Anterior cingulate cortex (tissue), 58 donors: ENCODE data around the gene AACS.
"Not testable (repeated sequence)": the region's sequence is repeated elsewhere in the genome, so short reads cannot be mapped to it uniquely, and the experiment has no call there.

ENCODE experiments used
- DNase-seq, 58 donors: peaks; one replicate each; lab custom pipeline; 2025; lab: John Stamatoyannopoulos, UW

AACS gene, protein sequence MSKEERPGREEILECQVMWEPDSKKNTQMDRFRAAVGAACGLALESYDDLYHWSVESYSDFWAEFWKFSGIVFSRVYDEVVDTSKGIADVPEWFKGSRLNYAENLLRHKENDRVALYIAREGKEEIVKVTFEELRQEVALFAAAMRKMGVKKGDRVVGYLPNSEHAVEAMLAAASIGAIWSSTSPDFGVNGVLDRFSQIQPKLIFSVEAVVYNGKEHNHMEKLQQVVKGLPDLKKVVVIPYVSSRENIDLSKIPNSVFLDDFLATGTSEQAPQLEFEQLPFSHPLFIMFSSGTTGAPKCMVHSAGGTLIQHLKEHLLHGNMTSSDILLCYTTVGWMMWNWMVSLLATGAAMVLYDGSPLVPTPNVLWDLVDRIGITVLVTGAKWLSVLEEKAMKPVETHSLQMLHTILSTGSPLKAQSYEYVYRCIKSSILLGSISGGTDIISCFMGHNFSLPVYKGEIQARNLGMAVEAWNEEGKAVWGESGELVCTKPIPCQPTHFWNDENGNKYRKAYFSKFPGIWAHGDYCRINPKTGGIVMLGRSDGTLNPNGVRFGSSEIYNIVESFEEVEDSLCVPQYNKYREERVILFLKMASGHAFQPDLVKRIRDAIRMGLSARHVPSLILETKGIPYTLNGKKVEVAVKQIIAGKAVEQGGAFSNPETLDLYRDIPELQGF

DNA sequence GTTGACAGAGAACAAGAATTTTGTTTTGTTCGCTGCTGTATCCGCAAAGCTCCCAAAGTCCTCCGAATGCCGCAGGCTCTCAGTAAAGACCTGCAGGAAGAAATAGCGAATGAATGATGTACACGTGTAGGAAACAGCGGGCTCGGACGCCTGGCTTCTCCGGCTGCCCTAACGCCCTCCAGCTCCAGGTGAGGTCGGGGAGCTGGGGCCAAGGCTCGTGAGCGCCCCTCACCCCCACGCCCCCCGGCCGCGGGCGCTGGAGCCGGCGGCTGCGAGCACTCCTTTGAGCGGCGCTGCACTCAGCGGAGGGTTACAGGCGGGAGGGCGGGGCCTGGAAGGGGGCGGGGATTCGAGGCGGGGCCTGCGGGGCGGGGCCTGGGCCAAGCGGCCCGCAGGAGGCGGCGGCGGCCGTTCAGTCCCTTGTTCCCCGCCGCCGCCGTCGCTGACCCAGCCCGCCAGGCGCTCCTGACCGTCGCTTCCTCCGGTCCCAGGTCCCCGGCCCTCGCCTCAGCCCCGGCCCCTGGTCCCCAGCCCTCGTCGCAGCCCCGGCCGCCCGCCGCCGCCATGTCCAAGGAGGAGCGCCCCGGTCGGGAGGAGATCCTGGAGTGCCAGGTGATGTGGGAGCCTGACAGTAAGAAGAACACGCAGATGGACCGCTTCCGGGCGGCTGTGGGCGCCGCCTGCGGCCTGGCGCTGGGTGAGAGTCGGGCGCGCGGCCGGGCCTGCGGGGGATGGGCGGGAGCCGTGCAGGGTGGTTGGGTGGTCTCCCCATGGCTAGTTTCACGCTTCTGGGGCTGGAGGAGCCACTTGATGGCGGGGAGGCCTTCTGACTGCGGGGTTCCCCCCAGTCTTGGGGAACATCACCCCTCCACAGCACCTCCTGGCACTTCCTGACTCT, at the start of gene AACS:
Gene AACS, plus strand, starts transcription at position 415 of the 898 bp plus-strand sequence. Its CDS starts 150 bp downstream, at position 565.
- DNase-seq = peak in 57 of 58 donors; percentile 3 to 88 (median 70)

DNA sequence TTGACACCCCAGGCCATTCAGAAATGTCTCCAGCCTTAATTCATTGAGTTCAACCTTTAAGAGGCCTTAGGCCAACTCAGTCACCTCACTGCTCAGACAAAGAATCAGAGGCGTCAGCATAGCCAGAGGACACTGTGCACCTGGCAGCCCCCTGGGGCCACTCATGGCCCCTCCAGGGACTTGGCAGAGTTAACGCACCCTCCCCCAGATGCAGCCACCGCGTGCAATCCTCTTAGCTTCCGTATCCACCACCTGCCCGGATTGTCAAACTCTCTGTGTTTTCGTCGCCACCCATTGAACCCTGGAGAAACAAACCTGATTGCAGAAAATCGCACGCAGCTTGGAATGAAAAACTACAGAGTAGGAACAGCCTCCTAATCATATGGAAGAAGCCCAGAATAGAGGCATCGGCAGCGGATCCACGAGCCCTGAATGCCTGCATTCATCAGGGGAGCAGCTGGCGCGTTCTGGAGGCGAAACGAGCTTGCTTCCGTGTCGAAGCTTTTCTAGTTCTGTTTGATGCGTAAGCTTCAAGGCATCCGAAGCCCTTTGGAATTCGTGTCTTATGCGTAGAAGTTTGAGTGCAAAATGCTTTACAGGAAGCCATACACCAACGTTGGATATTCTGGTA, 49.4 kb upstream of the AACS start:
- DNase-seq = peak in 51 of 58 donors; percentile 3 to 80 (median 55)

DNA sequence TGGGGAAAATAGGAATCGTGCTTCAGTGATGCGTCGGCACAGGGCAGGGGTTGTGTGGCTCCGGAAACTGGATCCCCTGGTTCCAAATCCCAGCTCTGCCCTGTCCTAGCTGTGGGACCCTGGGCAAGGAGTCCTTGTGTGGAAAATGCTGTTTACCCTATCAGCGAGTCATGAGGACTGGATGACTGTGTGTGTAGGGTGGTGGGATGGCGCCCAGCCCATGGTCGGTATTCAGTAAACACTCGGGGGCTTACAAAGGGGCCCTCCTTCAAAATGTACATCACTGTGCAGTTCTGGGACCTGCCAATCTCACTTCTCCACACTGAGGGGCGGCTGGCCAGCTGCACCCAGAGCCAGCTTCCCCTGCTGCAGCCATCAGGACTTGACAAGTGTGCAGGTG, 47.4 kb upstream of the AACS start:
- DNase-seq = no peak

GRCh38 chr12:125018356-125018755, 46.9 kb upstream of the AACS start:
- no peak for DNase-seq

DNA sequence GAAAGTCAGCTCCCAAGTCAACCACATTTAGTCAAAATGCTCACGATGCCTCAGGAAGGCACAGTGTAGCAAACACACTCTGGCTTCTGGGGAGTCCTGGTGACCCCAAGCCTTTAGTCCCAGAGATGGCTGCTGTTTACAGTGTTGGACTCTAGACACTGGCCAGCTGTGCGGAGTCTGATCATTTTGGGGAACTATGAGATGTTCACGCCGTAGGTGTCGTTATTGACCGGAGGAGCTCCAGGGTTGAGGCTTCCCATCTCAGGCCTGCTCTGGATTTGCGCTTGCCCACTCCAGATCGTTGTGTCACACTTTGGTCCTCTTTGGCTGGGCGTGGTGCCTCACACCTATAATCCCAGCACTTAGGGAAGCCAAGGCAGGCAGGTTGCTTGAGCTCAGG, 44.1 kb upstream of the AACS start:
- DNase-seq = no peak

- no peak for DNase-seq
Measured at GRCh38 chr12:125021771-125022170, 43.5 kb upstream of the AACS start.

GRCh38 chr12:125023065-125023464, 42.2 kb upstream of the AACS start:
- DNase-seq = no peak

GRCh38 chr12:125024949-125025563, 40.2 kb upstream of the AACS start:
- no peak for DNase-seq

GRCh38 chr12:125025606-125026235, 39.5 kb upstream of the AACS start:
- DNase-seq = no peak

GRCh38 chr12:125028106-125028505, 37.1 kb upstream of the AACS start:
- no peak for DNase-seq

GRCh38 chr12:125029761-125030358, 35.4 kb upstream of the AACS start:
- DNase-seq = no peak

- DNase-seq = not testable (repeated sequence)
Measured at GRCh38 chr12:125031471-125031870, 33.8 kb upstream of the AACS start.

DNA sequence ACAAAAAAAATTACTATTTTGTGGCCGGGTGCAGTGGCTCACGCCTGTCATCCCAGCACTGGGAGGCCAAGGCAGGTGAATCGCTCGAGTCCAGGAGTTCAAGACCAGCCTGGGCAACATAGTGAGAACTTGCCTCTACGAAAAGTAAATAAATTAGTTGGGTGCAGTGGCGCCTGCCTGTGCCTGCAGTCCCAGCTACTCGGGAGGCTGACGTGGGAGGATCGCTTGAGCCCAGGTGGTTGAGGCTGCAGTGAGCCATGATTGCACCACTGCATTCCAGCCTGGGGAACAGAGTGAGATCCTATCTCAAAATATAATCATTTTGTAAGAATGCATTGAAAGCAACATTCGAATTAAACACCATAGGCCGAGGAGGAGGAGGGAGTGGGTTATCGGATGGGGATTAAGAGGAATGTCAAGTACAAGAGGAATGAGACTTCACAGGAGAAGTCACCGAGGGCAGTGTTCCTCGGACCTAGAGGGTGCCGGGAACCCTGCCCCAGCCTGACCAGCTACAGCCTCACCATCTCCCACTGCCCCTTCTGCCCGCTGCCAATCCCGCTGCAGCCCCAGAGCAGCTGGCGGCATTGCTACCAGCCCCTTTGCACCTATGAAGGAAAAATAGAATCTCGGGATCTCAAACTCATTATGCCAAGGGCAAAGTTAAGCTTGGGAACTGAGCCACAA, 32.6 kb upstream of the AACS start:
- no peak for DNase-seq

DNA sequence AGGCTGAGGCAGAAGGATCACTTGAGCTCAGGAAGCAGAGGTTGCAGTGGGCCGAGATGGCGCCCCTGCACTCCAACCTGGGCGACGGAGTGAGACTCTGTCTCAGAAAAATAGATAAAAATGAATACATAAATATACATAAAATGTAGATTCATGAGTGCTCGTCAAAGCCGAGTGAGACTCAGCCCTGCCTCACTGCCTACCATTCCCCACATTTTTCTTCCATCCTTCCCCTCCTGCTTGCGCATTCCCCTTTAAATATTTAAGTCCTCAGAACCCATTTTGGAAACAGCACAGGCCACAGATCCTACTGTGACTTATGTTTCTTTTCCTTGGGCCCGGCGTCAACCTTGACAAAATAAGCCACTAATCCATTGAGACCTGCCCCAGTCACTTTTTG, 31.9 kb upstream of the AACS start:
- DNase-seq = no peak

DNA sequence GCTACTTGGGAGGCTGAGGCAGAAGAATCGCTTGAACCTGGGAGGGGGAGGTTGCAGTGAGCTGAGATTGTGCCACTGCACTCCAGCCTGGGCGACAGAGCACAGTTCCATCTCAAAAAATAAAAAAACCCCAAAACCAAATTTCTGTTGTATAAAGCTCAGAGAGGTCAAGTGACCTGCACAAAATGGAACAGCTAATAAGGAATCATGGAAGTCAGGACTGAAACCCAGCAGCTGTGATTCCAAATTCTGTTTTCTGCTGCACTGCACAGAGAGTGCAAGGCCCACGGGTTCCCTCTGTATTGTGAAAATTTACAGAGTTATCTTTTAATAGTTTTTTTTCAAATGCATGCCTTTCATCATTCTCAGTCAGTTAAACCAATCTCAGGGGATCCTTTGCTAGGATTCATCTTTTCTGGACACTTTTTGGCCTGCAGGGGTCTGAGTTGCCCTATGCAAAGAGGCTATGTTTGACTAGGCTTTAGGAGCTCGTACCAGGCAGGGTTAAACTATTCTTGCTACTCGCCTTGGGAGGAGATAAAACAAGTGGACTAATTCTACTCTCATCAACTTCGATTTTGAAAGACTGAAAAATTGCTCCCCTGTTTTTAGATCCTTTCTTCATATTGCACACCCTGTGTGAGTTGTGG, 26.1 kb upstream of the AACS start:
- DNase-seq = no peak

DNA sequence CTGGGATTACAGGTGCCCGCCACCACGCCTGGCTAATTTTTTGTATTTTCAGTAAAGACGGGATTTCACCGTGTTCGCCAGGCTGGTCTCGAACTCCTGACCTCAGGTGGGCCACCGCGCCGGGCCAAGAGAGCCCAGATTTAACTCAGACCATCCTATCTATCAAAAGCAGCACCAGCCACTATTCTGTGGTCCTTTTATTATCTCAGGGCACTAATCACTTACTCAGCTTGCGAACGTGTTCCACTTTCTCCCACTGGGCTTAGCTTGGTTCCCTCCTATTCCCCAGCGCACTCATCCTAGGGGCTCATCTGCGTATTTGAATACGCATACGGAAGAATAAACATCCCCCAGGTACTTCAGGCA, 16.2 kb upstream of the AACS start:
- no peak for DNase-seq

DNA sequence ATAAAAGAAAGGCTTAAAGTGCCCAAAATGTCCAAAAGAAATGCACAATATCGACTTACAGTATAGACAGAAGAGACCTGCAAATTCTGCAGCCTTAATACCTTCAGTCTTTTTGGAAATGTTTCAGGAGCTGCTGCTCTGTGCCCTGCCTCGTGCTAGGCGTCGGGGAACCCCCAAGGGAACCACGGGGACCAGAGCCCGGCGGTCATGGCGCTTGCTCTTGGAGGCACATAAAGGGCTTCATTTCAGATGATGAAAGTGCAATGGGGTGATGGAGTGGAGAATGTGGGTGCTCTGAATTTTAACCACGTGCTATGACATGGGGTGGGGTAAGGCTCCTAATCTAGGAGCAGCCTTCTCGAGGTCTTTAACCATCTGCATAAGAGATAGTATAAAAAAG, 14.8 kb upstream of the AACS start:
- DNase-seq = no peak

- DNase-seq = no peak
Measured at GRCh38 chr12:125050868-125051267, 14.4 kb upstream of the AACS start.
